ENCODE data around the gene IGFBPL1.
"Not testable (repeated sequence)": the region's sequence is repeated elsewhere in the genome, so short reads cannot be mapped to it uniquely, and the experiment has no call there.

- not testable (repeated sequence) for TF ChIP-seq CTCF, POLR2AphosphoS5, POLR2A, EP300 (IDR thresholded peaks at IDR 0.05)
These were observed 25.1 kb downstream of the IGFBPL1 start for GRCh38 chr9:38399191-38399590.

Measured in stomach (tissue), 4 donors.